GM18520 (cell line): ENCODE data around the gene SPACDR.
A peak's percentile ranks its signal among the peaks of the same experiment; 100 is the strongest.

Experiments
- ATAC-seq: cut with Tn5 transposase; IDR thresholded peaks from one replicate; pipeline ENCODE4 v1.9.1; 2021; ENCODE audit not compliant: unreplicated experiment

SPACDR gene

GRCh38 chr7:100485471-100485876, 21.4 kb upstream of the SPACDR start:
- no peak for ATAC-seq

GRCh38 chr7:100484673-100485045, 20.6 kb upstream of the SPACDR start:
- ATAC-seq, result no peak

- no peak for ATAC-seq
Observed at GRCh38 chr7:100483722-100484672, 19.9 kb upstream of the SPACDR start, which contains the start of gene NYAP1. Gene NYAP1 (plus strand): TSS chr7:100483927. CDS start chr7:100485312, 1,385 bp downstream.

- ATAC-seq, result peak; percentile 47
Observed at GRCh38 chr7:100483090-100483721, 19.1 kb upstream of the SPACDR start.

GRCh38 chr7:100482728-100483089, 18.6 kb upstream of the SPACDR start:
- ATAC-seq, result no peak

GRCh38 chr7:100481466-100481865, 17.4 kb upstream of the SPACDR start:
- no peak for ATAC-seq

- ATAC-seq, result peak; percentile 35
Observed at GRCh38 chr7:100478958-100479660, 15.0 kb upstream of the SPACDR start, which contains the start of gene TSC22D4. Gene TSC22D4 (minus strand): TSS chr7:100479214. CDS start chr7:100478038, 1,176 bp downstream.

- no peak for ATAC-seq
Observed at GRCh38 chr7:100477871-100478267, 13.8 kb upstream of the SPACDR start.

- no peak for ATAC-seq
Observed at GRCh38 chr7:100476903-100477870, 13.1 kb upstream of the SPACDR start.

GRCh38 chr7:100476101-100476780, 12.2 kb upstream of the SPACDR start:
- ATAC-seq, result no peak

- ATAC-seq, result no peak
Observed at GRCh38 chr7:100475549-100475948, 11.5 kb upstream of the SPACDR start.

GRCh38 chr7:100472854-100473499, 8.9 kb upstream of the SPACDR start:
- no peak for ATAC-seq

- no peak for ATAC-seq
Observed at GRCh38 chr7:100472121-100472851, 8.2 kb upstream of the SPACDR start.

GRCh38 chr7:100471021-100471420, 7.0 kb upstream of the SPACDR start:
- ATAC-seq, result no peak

GRCh38 chr7:100469227-100470044, 5.4 kb upstream of the SPACDR start:
- ATAC-seq, result no peak

GRCh38 chr7:100467638-100468373, 3.7 kb upstream of the SPACDR start:
- no peak for ATAC-seq
